GM12874 (cell line): ENCODE results near the gene CTBP2.

Source experiments
- TF ChIP-seq, protein P1 (sequence below): IDR thresholded peaks from 2 replicates; pipeline ENCODE4 v1.5.1; 2011; ENCODE audit warnings: low read depth, mild to moderate bottlenecking, control low read depth, low read length, moderate library complexity; ENCODE audit not compliant: insufficient read depth

CTBP2 gene

GRCh38 chr10:125039354-125039769 lies 121.0 kb downstream of the CTBP2 start:
- TF ChIP-seq, protein P1, sequence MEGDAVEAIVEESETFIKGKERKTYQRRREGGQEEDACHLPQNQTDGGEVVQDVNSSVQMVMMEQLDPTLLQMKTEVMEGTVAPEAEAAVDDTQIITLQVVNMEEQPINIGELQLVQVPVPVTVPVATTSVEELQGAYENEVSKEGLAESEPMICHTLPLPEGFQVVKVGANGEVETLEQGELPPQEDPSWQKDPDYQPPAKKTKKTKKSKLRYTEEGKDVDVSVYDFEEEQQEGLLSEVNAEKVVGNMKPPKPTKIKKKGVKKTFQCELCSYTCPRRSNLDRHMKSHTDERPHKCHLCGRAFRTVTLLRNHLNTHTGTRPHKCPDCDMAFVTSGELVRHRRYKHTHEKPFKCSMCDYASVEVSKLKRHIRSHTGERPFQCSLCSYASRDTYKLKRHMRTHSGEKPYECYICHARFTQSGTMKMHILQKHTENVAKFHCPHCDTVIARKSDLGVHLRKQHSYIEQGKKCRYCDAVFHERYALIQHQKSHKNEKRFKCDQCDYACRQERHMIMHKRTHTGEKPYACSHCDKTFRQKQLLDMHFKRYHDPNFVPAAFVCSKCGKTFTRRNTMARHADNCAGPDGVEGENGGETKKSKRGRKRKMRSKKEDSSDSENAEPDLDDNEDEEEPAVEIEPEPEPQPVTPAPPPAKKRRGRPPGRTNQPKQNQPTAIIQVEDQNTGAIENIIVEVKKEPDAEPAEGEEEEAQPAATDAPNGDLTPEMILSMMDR = no peak

- TF ChIP-seq, protein P1 = peak; percentile 32; the same call in 1 of the 2 replicates
Observed at GRCh38 chr10:125038637-125039036, 121.7 kb downstream of the CTBP2 start.

DNA sequence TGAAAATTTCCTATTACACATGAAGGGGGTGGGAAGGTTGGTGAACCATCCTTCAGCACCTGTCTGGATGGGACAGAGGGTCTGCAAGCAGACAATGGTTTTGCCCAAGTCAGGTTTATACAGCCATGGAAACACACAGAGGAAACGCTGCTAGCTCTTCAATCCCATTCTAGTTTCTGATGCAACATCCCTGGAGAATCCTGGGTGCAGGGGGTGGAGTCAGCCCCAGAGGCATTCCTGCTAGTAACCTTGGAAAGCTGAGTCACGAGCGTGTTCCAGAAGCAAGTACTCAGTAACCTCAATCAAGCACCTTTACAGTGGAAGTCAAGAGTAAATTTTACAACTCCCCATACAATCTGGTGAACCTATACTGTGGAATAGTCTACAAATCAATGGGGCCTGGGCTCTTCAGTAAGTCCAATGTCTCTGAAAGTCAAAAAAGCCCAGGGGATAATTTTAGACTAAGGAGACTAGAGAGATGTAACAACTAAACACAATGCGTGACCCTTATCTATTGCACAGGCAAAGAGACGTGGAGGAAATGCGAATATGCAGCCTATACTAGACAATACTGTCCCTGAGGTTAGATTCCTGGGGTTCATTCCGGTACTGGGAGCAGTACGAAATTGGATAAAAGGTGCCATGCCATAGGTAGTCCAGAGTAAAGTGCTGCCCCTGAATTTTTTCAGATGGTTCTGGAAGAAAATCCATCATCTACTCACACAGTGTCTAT lies 123.1 kb downstream of the CTBP2 start:
- TF ChIP-seq, protein P1 = no peak

DNA sequence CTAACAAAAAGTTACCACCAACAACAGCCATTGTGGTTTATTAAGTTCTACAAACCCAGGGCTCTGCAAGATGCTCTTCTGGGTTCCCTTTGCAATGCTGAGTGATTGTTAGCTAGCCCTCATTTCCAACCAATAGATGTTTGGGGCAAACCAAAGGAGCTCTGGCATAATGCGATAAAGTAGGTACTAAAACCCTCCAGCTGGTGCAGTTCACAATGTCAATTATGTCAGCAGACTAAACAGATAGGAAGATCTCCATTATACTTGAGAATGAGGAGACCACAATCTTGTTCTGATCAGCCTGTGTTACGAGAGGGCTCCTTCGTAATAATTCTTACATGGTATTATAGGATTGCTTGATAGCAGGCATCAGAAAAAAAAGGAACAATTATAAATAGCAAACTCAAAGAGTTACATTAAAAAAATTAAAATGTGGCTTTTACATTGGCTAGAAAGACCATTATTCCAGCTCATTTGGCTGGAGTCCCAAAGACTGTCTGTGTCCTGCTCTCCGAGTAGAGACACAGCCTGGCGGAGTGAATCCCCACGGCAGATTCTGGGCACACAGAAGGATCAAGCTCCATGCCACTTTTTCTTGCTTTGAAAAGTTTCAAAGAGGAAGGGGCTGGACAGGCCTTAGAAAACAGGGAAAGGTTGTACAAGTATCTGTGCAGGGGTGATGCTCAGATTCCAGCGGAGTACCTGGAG lies 124.6 kb downstream of the CTBP2 start:
- TF ChIP-seq, protein P1 = no peak

GRCh38 chr10:125035136-125035535 lies 125.2 kb downstream of the CTBP2 start:
- TF ChIP-seq, protein P1 = no peak

DNA sequence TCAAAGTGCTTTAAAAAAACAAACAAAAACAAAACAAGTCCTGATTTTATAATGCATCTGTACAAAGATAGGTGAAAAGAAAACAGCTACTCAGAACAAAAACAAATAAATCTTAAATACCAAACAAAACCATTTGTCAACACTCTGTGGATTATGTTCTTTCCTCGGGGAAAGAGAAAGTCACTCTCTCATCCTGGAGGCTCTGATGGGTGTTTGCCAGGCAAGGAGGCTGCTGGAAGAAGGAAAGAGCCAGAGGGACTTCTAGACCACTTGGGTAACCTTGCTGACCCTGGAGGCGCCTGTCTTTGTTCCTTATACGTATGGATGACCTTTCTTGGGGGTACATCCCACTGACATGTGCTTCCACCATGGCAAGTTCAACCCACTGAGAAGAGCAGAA lies 125.7 kb downstream of the CTBP2 start:
- TF ChIP-seq, protein P1 = no peak

DNA sequence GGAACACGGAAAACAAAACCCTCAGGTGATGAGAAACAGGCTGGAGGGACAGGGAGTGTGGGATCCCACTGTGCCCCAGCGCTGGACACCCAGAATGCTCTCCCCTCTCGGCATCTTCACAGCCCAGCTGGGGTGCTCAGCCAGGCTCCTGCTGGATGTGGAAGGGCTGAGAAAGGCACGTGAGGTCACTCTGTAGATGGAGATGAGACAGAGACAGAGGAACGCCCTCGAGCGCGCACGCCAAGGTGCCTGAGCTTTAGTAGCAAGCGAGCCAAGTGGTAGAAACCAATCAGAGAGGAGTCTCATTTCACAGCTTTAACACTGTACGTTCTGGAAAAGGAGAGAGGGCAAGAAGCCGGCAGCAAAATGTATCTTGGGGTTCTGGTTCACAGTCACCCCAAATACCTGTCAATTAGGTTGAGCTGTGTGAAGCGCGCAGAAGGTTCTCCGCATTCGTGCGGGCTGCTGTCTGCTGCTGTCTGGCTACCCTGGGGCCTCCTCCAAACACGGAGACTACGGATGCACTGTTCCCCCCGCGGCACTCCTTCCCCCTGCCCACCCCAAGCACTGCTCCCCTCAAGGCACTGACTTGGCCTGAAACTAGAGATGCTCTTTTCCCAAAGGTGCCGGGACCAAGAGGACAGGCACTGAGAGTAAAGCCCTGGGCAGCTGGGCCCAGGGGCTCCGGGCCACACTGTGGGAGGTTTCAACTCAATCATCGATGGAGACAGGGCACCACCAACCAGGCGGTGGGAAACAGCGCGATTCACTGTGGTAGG lies 127.0 kb downstream of the CTBP2 start:
- TF ChIP-seq, protein P1 = no peak
